GM19035 (cell line): ENCODE data around the gene GYPC.

Experiments
- ATAC-seq: cut with Tn5 transposase; IDR thresholded peaks from one replicate; pipeline ENCODE4 v1.9.1; 2021; ENCODE audit not compliant: unreplicated experiment

GYPC gene

DNA sequence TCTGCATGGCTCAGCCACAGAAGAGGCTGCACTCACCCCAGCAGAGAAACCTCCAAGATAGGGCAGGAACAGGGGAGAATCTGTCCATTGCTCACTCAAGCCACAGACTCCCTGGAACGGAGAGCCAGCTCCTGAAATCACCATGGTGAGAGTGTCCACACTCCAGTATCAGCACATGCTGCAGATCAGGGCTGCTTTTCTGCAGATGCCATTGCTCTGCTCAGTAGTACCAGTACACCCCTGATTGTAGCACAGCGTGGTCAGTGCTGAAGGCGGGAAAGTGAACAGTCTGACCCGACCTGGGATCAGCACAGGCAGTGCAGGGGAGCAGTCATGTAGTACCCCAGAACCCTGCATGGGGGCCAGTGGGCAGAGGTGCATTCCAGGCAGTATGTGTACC, 73.9 kb downstream of the GYPC start:
- no peak for ATAC-seq

DNA sequence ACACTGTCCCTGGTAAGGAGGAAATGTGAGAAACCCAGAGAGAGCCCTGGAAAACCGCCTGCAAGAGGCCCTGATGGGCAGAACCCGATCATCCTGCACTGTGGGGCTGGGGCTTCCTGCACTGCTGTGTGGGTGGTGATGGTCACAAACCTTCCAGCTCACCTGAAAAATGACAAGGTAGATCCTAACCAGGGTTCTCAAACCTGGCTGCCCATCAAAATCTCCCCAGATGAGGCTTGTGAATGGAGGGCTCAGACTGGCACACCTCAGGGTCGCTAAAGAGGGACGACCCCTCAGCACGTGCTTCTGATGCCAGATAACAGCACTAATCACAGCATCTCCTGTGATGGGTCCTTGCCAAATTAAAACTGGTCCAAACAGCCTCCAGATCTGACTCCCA, 74.7 kb downstream of the GYPC start:
- no peak for ATAC-seq

DNA sequence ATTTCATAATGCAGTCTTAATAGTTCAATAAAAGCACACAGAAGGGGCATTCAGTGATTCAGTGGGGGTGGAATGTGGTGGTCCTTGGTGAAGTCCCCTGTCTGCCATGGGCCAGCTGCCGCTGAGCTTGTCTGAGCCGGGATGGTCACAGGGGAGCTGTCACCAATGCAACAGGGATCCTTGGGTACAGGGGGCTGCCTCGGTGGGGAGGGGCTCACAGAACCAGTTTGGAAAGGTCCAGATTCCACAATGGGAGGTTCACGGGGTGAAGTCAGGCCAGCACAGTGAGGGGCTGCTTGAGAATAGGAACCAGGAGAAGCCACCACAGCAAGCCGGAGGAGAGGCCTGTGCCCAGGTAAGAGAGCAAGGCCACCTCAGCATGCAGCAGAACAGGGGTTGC, 75.4 kb downstream of the GYPC start:
- ATAC-seq = no peak

DNA sequence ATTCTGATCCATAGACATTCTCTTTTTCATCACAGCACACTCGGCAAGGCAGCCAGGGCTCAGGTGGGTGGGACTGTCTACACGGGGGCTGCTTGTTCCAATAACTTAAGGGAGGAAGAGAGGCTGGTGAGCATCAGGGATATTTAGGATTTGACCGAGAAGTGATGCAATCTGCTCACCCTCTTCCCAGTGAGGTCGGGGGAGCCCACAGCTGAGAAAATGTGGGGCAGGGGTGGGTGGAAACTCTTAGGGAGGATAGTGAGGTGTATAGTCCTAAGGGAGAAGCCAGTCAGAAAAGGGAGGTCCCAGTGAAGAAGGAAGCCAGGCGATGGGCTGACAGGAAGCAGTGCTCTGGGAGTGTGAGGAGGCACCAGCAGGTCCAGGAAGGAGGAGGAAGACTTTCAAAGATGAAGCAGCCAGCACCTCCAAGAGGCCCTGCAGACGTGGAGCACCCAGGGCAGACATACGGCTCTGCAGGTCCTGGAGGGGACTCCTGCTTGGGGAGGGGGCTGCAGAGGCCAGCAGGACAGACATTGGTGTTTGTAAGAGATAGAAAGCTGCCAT, 76.8 kb downstream of the GYPC start:
- no peak for ATAC-seq

DNA sequence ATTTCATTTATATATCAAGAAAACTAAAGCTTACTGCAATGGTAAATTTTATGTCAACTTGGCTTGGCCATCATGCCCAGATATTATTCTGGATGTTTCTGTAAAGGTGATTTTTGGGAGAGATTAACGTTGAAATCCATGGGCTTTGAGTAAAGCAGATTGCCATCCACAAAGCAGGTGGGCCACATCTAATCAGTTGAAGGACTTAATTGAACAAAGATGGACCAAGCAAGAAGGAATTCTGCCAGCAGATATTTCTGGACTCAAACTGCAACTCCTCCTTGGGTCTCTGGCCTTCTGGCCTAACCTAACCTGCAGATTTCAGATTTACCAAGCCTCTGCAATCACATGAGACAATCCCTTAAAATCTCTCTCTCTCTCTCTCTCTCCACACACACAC, 77.8 kb downstream of the GYPC start:
- ATAC-seq = no peak

DNA sequence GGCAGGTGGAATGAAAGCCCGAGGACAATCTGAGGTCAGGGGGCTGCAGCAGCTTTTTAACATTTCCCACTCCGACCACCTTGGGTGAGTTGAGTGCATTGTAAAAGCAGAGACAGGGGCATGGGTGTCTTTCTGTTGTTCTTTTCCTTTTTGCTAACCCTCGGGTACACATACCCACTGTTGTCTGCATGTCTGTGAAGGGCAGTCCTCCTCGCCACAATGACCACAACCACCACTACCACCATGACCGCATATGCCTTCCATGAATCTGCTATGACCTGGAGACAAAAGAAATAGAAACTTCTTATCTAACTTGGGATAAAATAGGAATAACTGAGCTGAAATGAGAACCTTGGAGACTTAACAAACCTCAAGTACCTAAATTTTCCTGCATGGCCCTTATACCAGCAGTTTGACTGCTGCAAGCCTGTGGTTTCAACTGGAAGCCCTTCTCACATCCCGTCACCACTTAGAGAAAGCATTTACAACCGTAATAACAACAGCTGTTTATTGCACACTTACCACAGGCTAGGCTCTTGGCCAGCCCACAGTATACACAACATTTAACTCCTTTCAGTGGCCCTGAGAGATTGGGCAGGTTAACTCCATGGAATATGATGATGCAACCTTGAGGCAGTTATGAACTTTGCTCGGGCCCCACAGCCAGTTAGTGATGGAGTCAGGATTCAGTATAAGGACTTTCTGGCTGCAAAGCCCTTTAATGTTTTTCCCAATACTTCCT, 80.3 kb downstream of the GYPC start:
- ATAC-seq = no peak

DNA sequence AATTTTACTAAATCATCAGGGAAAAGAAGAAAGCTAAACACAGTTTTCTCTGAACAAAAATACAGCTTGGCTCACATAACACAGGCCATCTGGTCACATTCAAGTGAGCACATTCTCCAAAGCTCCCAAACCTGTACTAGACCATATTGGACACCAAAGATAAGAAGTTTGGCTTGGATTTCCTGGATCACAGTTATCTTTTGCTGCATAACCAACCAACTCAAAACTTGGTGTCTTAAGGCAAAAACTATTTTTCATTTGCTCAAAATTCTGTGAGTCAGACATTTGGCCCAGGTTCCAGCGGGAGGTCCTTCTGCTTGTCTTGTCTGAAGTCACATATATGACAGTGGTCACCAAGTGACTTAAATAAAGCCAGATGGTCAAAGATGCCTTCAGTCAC, 83.2 kb downstream of the GYPC start:
- no peak for ATAC-seq

DNA sequence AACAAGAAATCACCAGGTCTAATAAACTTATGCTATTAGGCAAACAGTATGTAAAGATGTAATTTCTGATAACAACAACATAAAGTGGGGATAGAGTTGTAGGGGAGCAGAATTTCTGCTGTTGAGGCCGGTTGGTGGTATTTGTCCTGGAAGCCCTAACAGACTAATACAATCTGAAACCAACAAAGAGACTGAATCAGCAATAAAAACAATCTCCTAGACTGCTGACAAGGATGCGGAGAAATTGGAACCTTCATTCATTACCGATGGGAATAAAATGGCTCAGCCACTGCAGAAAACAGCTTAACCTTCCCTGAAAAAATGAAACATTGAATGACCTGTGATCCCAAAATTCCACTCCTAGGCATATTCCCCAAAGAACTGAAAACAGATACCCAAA, 88.7 kb downstream of the GYPC start:
- no peak for ATAC-seq
